HepG2 (cell line): ENCODE data around the gene AQP12A. TPM values are rescaled to one million over a fixed set of nuclear protein-coding genes. Genes with fewer than 3 reads are reported as not detected.
"Not testable (repeated sequence)": the region's sequence is repeated elsewhere in the genome, so short reads cannot be mapped to it uniquely, and the experiment has no call there.

Source experiments
- ATAC-seq: fragments of 200-7000 bp; cut with Tn5 transposase; 3 replicates; pipeline ENCODE4 v1.9.1; 2020; ENCODE audit warnings: mild to moderate bottlenecking, moderate library complexity
- BruUV-seq: library from RNA; stranded (reverse); fragments of 400-500 nt; replicated peaks from 2 replicates; lab custom pipeline; 2021; lab: Mats Ljungman, UMichigan
- CTCF ChIA-PET: fragments of 300-600 bp; formaldehyde crosslinking; extraction: SDS; loops from one replicate; lab custom pipeline; 2021; ENCODE audit warnings: low total read pairs, inconsistent platforms, low intra/inter-chr PET ratio; lab: Yijun Ruan, JAX
- POLR2A ChIA-PET: fragments of 350-600 bp; sonication (Branson Sonifier 250); formaldehyde crosslinking; loops from one replicate; lab custom pipeline; 2020; ENCODE audit warnings: antibody characterized with exemption, inconsistent platforms; lab: Yijun Ruan, JAX
- DNase-seq: peaks from one replicate; pipeline ENCODE4 v3.0.0-alpha.2; 2015; ENCODE audit warnings: low spot score
- FAIRE-seq: peaks from 3 replicates; lab custom pipeline; 2011; peaks lifted over from hg19 to GRCh38; lab: Jason Lieb, UNC
- H2AFZ ChIP-seq: one replicate; pipeline ENCODE4 v1.6.1; 2011; ENCODE audit warnings: low read length, inconsistent platforms
- H3K27ac ChIP-seq: fragments of 300-600 bp; 3 replicates; pipeline ENCODE4 v1.8.0; 2011; ENCODE audit warnings: mixed run types, mild to moderate bottlenecking, mixed read lengths, low read length, inconsistent platforms; ENCODE audit not compliant: insufficient read depth; ENCODE audit errors: extremely low read length
- H3K27me3 ChIP-seq, 2 experiments: fragments of 200-600 bp in 1 of 2; 2 replicates in 1 of 2; 3 replicates in 1 of 2; pipeline versions ENCODE4 v1.6.0 to v1.8.0; 2011; ENCODE audit warnings: low read length in 2 of 2, mild to moderate bottlenecking in 2 of 2, moderate library complexity in 2 of 2, inconsistent platforms in 1 of 2; ENCODE audit not compliant: insufficient read depth in 2 of 2, control insufficient read depth in 1 of 2
- H3K36me3 ChIP-seq, 2 experiments: fragments of 200-600 bp in 1 of 2; replicated peaks in 1 of 2; 2 replicates in 1 of 2; 3 replicates in 1 of 2; pipeline versions ENCODE4 v1.5.1 to v1.8.0; 2011; ENCODE audit warnings: low read length in 2 of 2, inconsistent platforms in 1 of 2; ENCODE audit not compliant: insufficient read depth in 2 of 2, control insufficient read depth in 1 of 2
- H3K4me1 ChIP-seq: 2 replicates; pipeline ENCODE4 v1.5.1; 2012; ENCODE audit warnings: low read length, inconsistent platforms; ENCODE audit not compliant: insufficient read depth
- H3K4me2 ChIP-seq: 2 replicates; pipeline ENCODE4 v1.6.0; 2011; ENCODE audit warnings: low read depth, low read length, inconsistent platforms
- H3K4me3 ChIP-seq, 3 experiments: fragments of 200-600 bp in 1 of 3; sonication (generic), shearing (Covaris generic) in 1 of 3; replicated peaks in 1 of 3; 2 replicates each; pipeline ENCODE4 v1.5.1; 2011 to 2016; ENCODE audit warnings: low read length in 3 of 3, inconsistent platforms in 2 of 3, low read depth in 2 of 3, mild to moderate bottlenecking in 2 of 3, control low read depth in 1 of 3, mixed read lengths in 1 of 3; ENCODE audit not compliant: insufficient read depth in 1 of 3
- H3K79me2 ChIP-seq: one replicate; pipeline ENCODE4 v1.6.1; 2011; ENCODE audit warnings: low read length, inconsistent platforms; ENCODE audit not compliant: insufficient read depth
- H3K9ac ChIP-seq: 2 replicates; pipeline ENCODE4 v1.6.0; 2011; ENCODE audit warnings: mild to moderate bottlenecking, low read depth, low read length, inconsistent platforms; ENCODE audit not compliant: insufficient read depth
- H3K9me3 ChIP-seq: 2 replicates; pipeline ENCODE4 v1.5.1; 2012; ENCODE audit warnings: mild to moderate bottlenecking, low read length
- H4K20me1 ChIP-seq: 2 replicates; pipeline ENCODE4 v1.6.0; 2011; ENCODE audit warnings: inconsistent platforms, mild to moderate bottlenecking, low read length, moderate library complexity; ENCODE audit not compliant: insufficient read depth
- BHLHE40 ChIP-seq: IDR thresholded peaks from 2 replicates; pipeline ENCODE4 v1.6.1; 2011; ENCODE audit warnings: low read length, improper control_type of control experiment
- BRCA1 ChIP-seq: sonication (generic); formaldehyde crosslinking; IDR thresholded peaks from 2 replicates; pipeline ENCODE4 v1.4.0; 2020; ENCODE audit warnings: missing genetic modification reagents
- CBFB ChIP-seq: sonication (generic); formaldehyde crosslinking; IDR thresholded peaks from 2 replicates; pipeline ENCODE4 v1.4.0; 2020; ENCODE audit warnings: missing genetic modification reagents
- HHEX ChIP-seq: IDR thresholded peaks from 2 replicates; pipeline ENCODE4 v1.6.1; 2016; ENCODE audit warnings: control low read depth
- POLR2G ChIP-seq: fragments of 200-400 bp; formaldehyde crosslinking; IDR thresholded peaks from 2 replicates; pipeline ENCODE4 v1.6.1; 2018; ENCODE audit warnings: mild to moderate bottlenecking, low read depth, low read length, moderate library complexity
- ZFP36L1 ChIP-seq: sonication (generic); formaldehyde crosslinking; IDR thresholded peaks from 2 replicates; pipeline ENCODE4 v1.8.0; 2022; ENCODE audit warnings: mild to moderate bottlenecking, missing genetic modification reagents, moderate library complexity
- ZNF546 ChIP-seq: sonication (generic); formaldehyde crosslinking; conservative IDR thresholded peaks from 2 replicates; pipeline ENCODE4 v1.8.1; 2023; ENCODE audit warnings: mild to moderate bottlenecking, missing genetic modification reagents
- ZNF614 ChIP-seq: IDR thresholded peaks from 2 replicates; pipeline ENCODE4 v1.6.1; 2018; ENCODE audit warnings: missing biosample characterization, missing genetic modification reagents, inconsistent platforms, borderline replicate concordance
- WGBS: methylation state at CpG from one replicate; pipeline ENCODE4 v1.1.6; 2017; ENCODE audit warnings: low lambda C conversion rate; 5-methylcytosine and 5-hydroxymethylcytosine counted together
- in situ Hi-C: cut with HindIII; loops from 2 replicates; pipeline ENCODE4 v1.10.0; 2017; ENCODE audit warnings: low pct_unique_long_range_greater_than_20kb; ENCODE audit not compliant: extremely low pct_ligation_motif_present
- intact Hi-C: fragments of 100-400 bp; cut with micrococcal nuclease; formaldehyde crosslinking; loops from one replicate; pipeline ENCODE4 v1.10.0; 2022; ENCODE audit not compliant: unreplicated experiment
- polyA plus RNA-seq, 8 experiments: library from polyadenylated mRNA; depleted of rRNA in 3 of 8; stranded (reverse) in 7 of 8; unstranded in 1 of 8; fragments of >200 nt; fragmentation: Illumina TruSeq in 4 of 8; extraction: Trizol in 4 of 8; gene quantifications; 2 replicates each; pipeline versions ENCODE4 v1.2.1 to v1.2.3, GENCODE V29; 2011 to 2016; ENCODE audit warnings: low read depth in 4 of 8, missing spikeins in 1 of 8, mixed read lengths in 1 of 8; ENCODE audit not compliant: insufficient read depth in 1 of 8
- total RNA-seq, 5 experiments: library from RNA; depleted of rRNA; stranded (reverse); fragments of >200 nt; fragmentation: Illumina TruSeq; extraction: Trizol; gene quantifications; 2 replicates each; pipeline ENCODE4 v1.2.3, GENCODE V29; 2016; ENCODE audit warnings: low read depth in 1 of 5
- TF ChIP-seq, protein P1 (sequence below): sonication (generic); formaldehyde crosslinking; conservative IDR thresholded peaks from 2 replicates; pipeline ENCODE4 v1.4.0; 2020; ENCODE audit warnings: missing genetic modification reagents
- TF ChIP-seq, protein P2 (sequence below): sonication (generic); formaldehyde crosslinking; conservative IDR thresholded peaks from 2 replicates; pipeline ENCODE4 v1.4.0; 2020; ENCODE audit warnings: missing genetic modification reagents
- TF ChIP-seq, protein P3 (sequence below): sonication (generic); formaldehyde crosslinking; IDR thresholded peaks from 2 replicates; pipeline ENCODE4 v1.5.1; 2020; ENCODE audit warnings: missing genetic modification reagents, mild to moderate bottlenecking, borderline replicate concordance

Gene AQP12A
- total and polyA plus RNA-seq, 2 of the 13 experiments (the other 11 are each of a cell fraction or from before 2014, with no cell fraction given) = not detected

GRCh38 chr2:240689975-240690374 lies 1.7 kb upstream of the AQP12A start:
- Histone ChIP-seq H3K4me2 (no peak overlapping the region), H3K27me3 (peaks cover 21 to 41% of the 10 kb centered on the region in 2 experiments), H4K20me1 (no peaks in the 10 kb centered on the region), H3K9me3 (no peaks in the 10 kb centered on the region), H3K27ac (no peak overlapping the region), H2AFZ (no peak overlapping the region), H3K79me2 (no peaks in the 10 kb centered on the region), H3K4me1 (no peaks in the 10 kb centered on the region), H3K4me3 (no peak overlapping the region), H3K36me3 (no peaks in the 10 kb centered on the region), H3K9ac (no peak overlapping the region)
- no peak for ATAC-seq
- WGBS = 3% methylated on average over 5 of the region's 11 CpGs
- no TSS peak for BruUV-seq
- DNase-seq = no peak
- in situ Hi-C loops (no loop called here), intact Hi-C loops (no loop called here)
- POLR2A ChIA-PET = no interaction called here
- no peak for FAIRE-seq
- CTCF ChIA-PET = no interaction called here
- TF ChIP-seq ZNF614 (CRISPR knock-in tag) (no peak), ZNF546 (CRISPR knock-in tag) (no peak), BRCA1 (CRISPR knock-in tag) (no peak), HHEX (CRISPR knock-in tag) (no peak), BHLHE40 (no peak), POLR2G (no peak), CBFB (CRISPR knock-in tag) (no peak), ZFP36L1 (CRISPR knock-in tag) (no peak)
- TF ChIP-seq, protein P1, sequence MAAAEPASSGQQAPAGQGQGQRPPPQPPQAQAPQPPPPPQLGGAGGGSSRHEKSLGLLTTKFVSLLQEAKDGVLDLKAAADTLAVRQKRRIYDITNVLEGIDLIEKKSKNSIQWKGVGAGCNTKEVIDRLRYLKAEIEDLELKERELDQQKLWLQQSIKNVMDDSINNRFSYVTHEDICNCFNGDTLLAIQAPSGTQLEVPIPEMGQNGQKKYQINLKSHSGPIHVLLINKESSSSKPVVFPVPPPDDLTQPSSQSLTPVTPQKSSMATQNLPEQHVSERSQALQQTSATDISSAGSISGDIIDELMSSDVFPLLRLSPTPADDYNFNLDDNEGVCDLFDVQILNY (CRISPR knock-in tag) = no peak
- TF ChIP-seq, protein P2, sequence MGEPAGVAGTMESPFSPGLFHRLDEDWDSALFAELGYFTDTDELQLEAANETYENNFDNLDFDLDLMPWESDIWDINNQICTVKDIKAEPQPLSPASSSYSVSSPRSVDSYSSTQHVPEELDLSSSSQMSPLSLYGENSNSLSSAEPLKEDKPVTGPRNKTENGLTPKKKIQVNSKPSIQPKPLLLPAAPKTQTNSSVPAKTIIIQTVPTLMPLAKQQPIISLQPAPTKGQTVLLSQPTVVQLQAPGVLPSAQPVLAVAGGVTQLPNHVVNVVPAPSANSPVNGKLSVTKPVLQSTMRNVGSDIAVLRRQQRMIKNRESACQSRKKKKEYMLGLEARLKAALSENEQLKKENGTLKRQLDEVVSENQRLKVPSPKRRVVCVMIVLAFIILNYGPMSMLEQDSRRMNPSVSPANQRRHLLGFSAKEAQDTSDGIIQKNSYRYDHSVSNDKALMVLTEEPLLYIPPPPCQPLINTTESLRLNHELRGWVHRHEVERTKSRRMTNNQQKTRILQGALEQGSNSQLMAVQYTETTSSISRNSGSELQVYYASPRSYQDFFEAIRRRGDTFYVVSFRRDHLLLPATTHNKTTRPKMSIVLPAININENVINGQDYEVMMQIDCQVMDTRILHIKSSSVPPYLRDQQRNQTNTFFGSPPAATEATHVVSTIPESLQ (CRISPR knock-in tag) = no peak
- TF ChIP-seq, protein P3, sequence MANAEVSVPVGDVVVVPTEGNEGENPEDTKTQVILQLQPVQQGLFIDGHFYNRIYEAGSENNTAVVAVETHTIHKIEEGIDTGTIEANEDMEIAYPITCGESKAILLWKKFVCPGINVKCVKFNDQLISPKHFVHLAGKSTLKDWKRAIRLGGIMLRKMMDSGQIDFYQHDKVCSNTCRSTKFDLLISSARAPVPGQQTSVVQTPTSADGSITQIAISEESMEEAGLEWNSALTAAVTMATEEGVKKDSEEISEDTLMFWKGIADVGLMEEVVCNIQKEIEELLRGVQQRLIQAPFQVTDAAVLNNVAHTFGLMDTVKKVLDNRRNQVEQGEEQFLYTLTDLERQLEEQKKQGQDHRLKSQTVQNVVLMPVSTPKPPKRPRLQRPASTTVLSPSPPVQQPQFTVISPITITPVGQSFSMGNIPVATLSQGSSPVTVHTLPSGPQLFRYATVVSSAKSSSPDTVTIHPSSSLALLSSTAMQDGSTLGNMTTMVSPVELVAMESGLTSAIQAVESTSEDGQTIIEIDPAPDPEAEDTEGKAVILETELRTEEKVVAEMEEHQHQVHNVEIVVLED (CRISPR knock-in tag) = no peak

- H3K4me3 ChIP-seq, H4K20me1 ChIP-seq, DNase-seq, CTCF ChIA-PET, BruUV-seq, H3K9me3 ChIP-seq, H3K79me2 ChIP-seq, H2AFZ ChIP-seq, H3K9ac ChIP-seq, H3K4me2 ChIP-seq, in situ Hi-C loops, POLR2A ChIA-PET, ATAC-seq, intact Hi-C loops, H3K27ac ChIP-seq, H3K36me3 ChIP-seq, H3K4me1 ChIP-seq: not testable (repeated sequence)
- peaks cover 21 to 40% of the 10 kb centered on the region in 2 experiments for H3K27me3 ChIP-seq
- 33% methylated on average over 4 of the region's 18 CpGs for WGBS
- peak; percentile 70 for FAIRE-seq
Measured at GRCh38 chr2:240690421-240691074, 1.1 kb upstream of the AQP12A start.
